ELF-1 (cell line): Measurements from ENCODE around the gene ARHGDIG.
"Not testable (repeated sequence)": the region's sequence is repeated elsewhere in the genome, so short reads cannot be mapped to it uniquely, and the experiment has no call there.

Experiments
- DNase-seq: peaks from one replicate; pipeline ENCODE4 v3.0.0-alpha.2; 2016; ENCODE audit warnings: low read depth, low spot score

The ARHGDIG gene

GRCh38 chr16:325375-326145 is 45.2 kb downstream of the ARHGDIG start:
- no peak for DNase-seq

GRCh38 chr16:330741-331140 is 50.4 kb downstream of the ARHGDIG start:
- DNase-seq: peak; percentile 68

- not testable (repeated sequence) for DNase-seq
Measured at GRCh38 chr16:331181-331814, 50.9 kb downstream of the ARHGDIG start.
